MM.1S (cell line): ENCODE data around the gene CD151.
A peak's percentile ranks its signal among the peaks of the same experiment; 100 is the strongest.

Experiments
- DNase-seq: peaks from one replicate; pipeline ENCODE4 v3.0.0-alpha.2; 2015
- H2AFZ ChIP-seq: fragments of 300-600 bp; sonication (generic); 2 replicates; pipeline ENCODE4 v1.6.0; 2016; ENCODE audit warnings: antibody characterized with exemption, low read length
- H3F3A ChIP-seq: fragments of 300-600 bp; sonication (generic); 2 replicates; pipeline ENCODE4 v1.6.1; 2016; ENCODE audit warnings: mild to moderate bottlenecking, antibody characterized with exemption, low read length, moderate library complexity, mixed read lengths; ENCODE audit not compliant: insufficient read depth
- H3K27ac ChIP-seq: fragments of 300-600 bp; sonication (generic); 2 replicates; pipeline ENCODE4 v1.5.1; 2016; ENCODE audit warnings: mild to moderate bottlenecking, low read length
- H3K27me3 ChIP-seq: fragments of 300-600 bp; sonication (generic); replicated peaks from 2 replicates; pipeline ENCODE4 v1.6.0; 2016; ENCODE audit warnings: low read length; ENCODE audit not compliant: insufficient read depth
- H3K36me3 ChIP-seq: fragments of 300-600 bp; sonication (generic); replicated peaks from 2 replicates; pipeline ENCODE4 v1.6.1; 2016; ENCODE audit warnings: mild to moderate bottlenecking, low read length, mixed read lengths; ENCODE audit not compliant: insufficient read depth
- H3K4me1 ChIP-seq: fragments of 300-600 bp; sonication (generic); 2 replicates; pipeline ENCODE4 v1.6.1; 2016; ENCODE audit warnings: low read length, mixed read lengths
- H3K4me2 ChIP-seq: fragments of 300-600 bp; sonication (generic); 2 replicates; pipeline ENCODE4 v1.6.0; 2016; ENCODE audit warnings: low read depth, low read length
- H3K4me3 ChIP-seq: fragments of 300-600 bp; sonication (generic); 2 replicates; pipeline ENCODE4 v1.5.1; 2016; ENCODE audit warnings: low read length, mixed read lengths
- H3K79me2 ChIP-seq: fragments of 300-600 bp; sonication (generic); 2 replicates; pipeline ENCODE4 v1.6.1; 2016; ENCODE audit warnings: mixed run types, low read length, mixed read lengths
- H3K9ac ChIP-seq: fragments of 300-600 bp; sonication (generic); 2 replicates; pipeline ENCODE4 v1.6.1; 2016; ENCODE audit warnings: low read length, mixed read lengths
- H3K9me2 ChIP-seq: fragments of 300-600 bp; sonication (generic); replicated peaks from 2 replicates; pipeline ENCODE4 v1.6.1; 2016; ENCODE audit warnings: mild to moderate bottlenecking, low read length, mixed read lengths; ENCODE audit not compliant: insufficient read depth
- H3K9me3 ChIP-seq: fragments of 300-600 bp; sonication (generic); replicated peaks from 2 replicates; pipeline ENCODE4 v1.6.1; 2016; ENCODE audit warnings: mild to moderate bottlenecking, low read length, mixed read lengths; ENCODE audit not compliant: insufficient read depth
- H4K20me1 ChIP-seq: fragments of 300-600 bp; sonication (generic); 2 replicates; pipeline ENCODE4 v1.6.1; 2016; ENCODE audit warnings: mild to moderate bottlenecking, low read length, moderate library complexity, mixed read lengths; ENCODE audit not compliant: insufficient read depth
- CTCF ChIP-seq: fragments of 300-600 bp; sonication (generic); IDR thresholded peaks from 2 replicates; pipeline ENCODE4 v1.5.1; 2016; ENCODE audit warnings: antibody characterized with exemption, low read length, mixed read lengths
- EZH2 ChIP-seq: fragments of 300-600 bp; sonication (generic); optimal IDR thresholded peaks from 2 replicates; pipeline ENCODE3; 2017; ENCODE audit warnings: low read depth, mild to moderate bottlenecking, antibody characterized with exemption, low read length, mixed read lengths
- EZH2phosphoT487 ChIP-seq: fragments of 300-600 bp; sonication (generic); IDR thresholded peaks from 2 replicates; pipeline ENCODE4 v1.6.1; 2018; ENCODE audit warnings: antibody characterized with exemption, low read length

Gene CD151

GRCh38 chr11:789943-790342, 42.8 kb upstream of the CD151 start, which contains the start of gene CEND1:
CEND1 (minus strand) TSS chr11:790090; CDS start chr11:788576, 1,514 bp downstream.
- Histone ChIP-seq H3K4me3 (peak within 1 kb of the TSS; percentile 85), H3K4me1 (0 out of 2 replicates have a peak, but pooled peaks cover 3% of the 10 kb centered on the region), H3K9ac (peak within 1 kb of the TSS; percentile 41)

GRCh38 chr11:790721-791564, 41.8 kb upstream of the CD151 start:
- DNase-seq: no peak
- Histone ChIP-seq H3K36me3 (no peaks in the 10 kb centered on the region), H3K27ac (no peak overlapping the region), H3K79me2 (peaks cover 42% of the 10 kb centered on the region), H3K4me1 (0 out of 2 replicates have a peak, but pooled peaks cover 3% of the 10 kb centered on the region), H4K20me1 (no peaks in the 10 kb centered on the region), H3K9ac (no peak overlapping the region), H3K9me3 (no peaks in the 10 kb centered on the region), H3K4me3 (no peak overlapping the region), H3K4me2 (no peak overlapping the region), H3K9me2 (no peaks in the 10 kb centered on the region), H2AFZ (no peak overlapping the region), H3F3A (peaks cover 7% of the 10 kb centered on the region; the same call in 1 of the 2 replicates), H3K27me3 (no peaks in the 10 kb centered on the region)
- no peak for TF ChIP-seq EZH2
- no peak for TF ChIP-seq EZH2phosphoT487

More at GRCh38 chr11:789943-790342, 42.8 kb upstream of the CD151 start, which contains the start of gene CEND1:
- no peaks in the 10 kb centered on the region for H3K27me3 ChIP-seq
- H3K9me3 ChIP-seq: no peaks in the 10 kb centered on the region
- H3K36me3 ChIP-seq: no peaks in the 10 kb centered on the region
- H3K9me2 ChIP-seq: no peaks in the 10 kb centered on the region
- no peak for TF ChIP-seq EZH2
- no peak for TF ChIP-seq EZH2phosphoT487
- no peak for TF ChIP-seq CTCF
- H4K20me1 ChIP-seq: no peaks in the 10 kb centered on the region
- H2AFZ ChIP-seq: 0 out of 2 replicates have a peak within 1 kb of the TSS, but pooled peaks have one; percentile 30
- peaks cover 32% of the 10 kb centered on the region for H3K79me2 ChIP-seq
- H3K27ac ChIP-seq: peak within 1 kb of the TSS; percentile 4; the same call in 1 of the 2 replicates
- DNase-seq: peak; percentile 61
- H3F3A ChIP-seq: peaks cover 10% of the 10 kb centered on the region; the same call in 1 of the 2 replicates
- peak within 1 kb of the TSS; percentile 73 for H3K4me2 ChIP-seq

- Histone ChIP-seq H2AFZ (no peak overlapping the region), H3K79me2 (peaks cover 50% of the 10 kb centered on the region), H3K4me2 (no peak overlapping the region), H3K9me3 (no peaks in the 10 kb centered on the region), H3K27ac (no peak overlapping the region), H3K27me3 (no peaks in the 10 kb centered on the region), H3K9ac (no peak overlapping the region), H4K20me1 (no peaks in the 10 kb centered on the region), H3K9me2 (no peaks in the 10 kb centered on the region), H3F3A (peaks cover 14% of the 10 kb centered on the region), H3K4me3 (no peak overlapping the region), H3K4me1 (0 out of 2 replicates have a peak, but pooled peaks cover 3% of the 10 kb centered on the region), H3K36me3 (no peaks in the 10 kb centered on the region)
- TF ChIP-seq EZH2phosphoT487: no peak
- no peak for DNase-seq
These were observed 40.9 kb upstream of the CD151 start for GRCh38 chr11:791658-792534.

- no peak overlapping the region for H3K9ac ChIP-seq
- H3K9me3 ChIP-seq: no peaks in the 10 kb centered on the region
- no peak overlapping the region for H3K4me2 ChIP-seq
- H2AFZ ChIP-seq: no peak overlapping the region
- no peaks in the 10 kb centered on the region for H4K20me1 ChIP-seq
- no peaks in the 10 kb centered on the region for H3K27me3 ChIP-seq
- no peak for DNase-seq
- no peaks in the 10 kb centered on the region for H3K9me2 ChIP-seq
- no peaks in the 10 kb centered on the region for H3K36me3 ChIP-seq
- H3F3A ChIP-seq: peaks cover 19% of the 10 kb centered on the region
- no peak overlapping the region for H3K27ac ChIP-seq
- peaks cover 56% of the 10 kb centered on the region for H3K79me2 ChIP-seq
- H3K4me3 ChIP-seq: no peak overlapping the region
- H3K4me1 ChIP-seq: 0 out of 2 replicates have a peak, but pooled peaks cover 3% of the 10 kb centered on the region
- TF ChIP-seq EZH2phosphoT487: no peak
- no peak for TF ChIP-seq EZH2
- TF ChIP-seq CTCF: no peak
These were observed 40.3 kb upstream of the CD151 start for GRCh38 chr11:792535-792821.
